Stimulated activated CD8-positive, alpha-beta memory T cell treated with anti-CD3 and anti-CD28 coated beads, Interleukin-4, amount 100 ng/mL, for 24 hours (primary cell): Measurements from ENCODE around the gene SPATA7.

Experiments
- DNase-seq: peaks from one replicate; pipeline ENCODE4 v3.0.0-alpha.2; 2020; ENCODE audit warnings: low read depth

SPATA7 gene

DNA sequence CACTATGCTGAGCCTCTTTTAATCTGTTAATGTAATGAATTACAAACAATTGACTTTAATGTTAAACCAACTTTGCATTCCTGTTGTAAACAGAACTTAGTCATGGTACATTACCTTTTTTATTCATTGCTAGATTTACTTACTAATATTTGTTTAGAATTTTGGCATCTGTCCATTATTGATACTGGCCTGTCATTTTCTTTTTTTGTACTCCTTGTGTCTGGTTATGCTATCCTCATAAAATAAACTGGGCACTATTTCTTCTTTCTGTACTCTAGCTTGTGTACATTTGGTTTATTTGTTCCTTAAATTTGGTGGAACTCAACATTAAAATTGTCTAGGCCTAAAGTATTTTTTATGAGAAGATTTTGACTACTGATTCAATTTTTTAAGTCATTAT, 32.1 kb downstream of the SPATA7 start:
- no peak for DNase-seq

- no peak for DNase-seq
Measured at GRCh38 chr14:88420187-88420586, 34.7 kb downstream of the SPATA7 start.

- DNase-seq = no peak
Measured at GRCh38 chr14:88421286-88421685, 35.8 kb downstream of the SPATA7 start.

DNA sequence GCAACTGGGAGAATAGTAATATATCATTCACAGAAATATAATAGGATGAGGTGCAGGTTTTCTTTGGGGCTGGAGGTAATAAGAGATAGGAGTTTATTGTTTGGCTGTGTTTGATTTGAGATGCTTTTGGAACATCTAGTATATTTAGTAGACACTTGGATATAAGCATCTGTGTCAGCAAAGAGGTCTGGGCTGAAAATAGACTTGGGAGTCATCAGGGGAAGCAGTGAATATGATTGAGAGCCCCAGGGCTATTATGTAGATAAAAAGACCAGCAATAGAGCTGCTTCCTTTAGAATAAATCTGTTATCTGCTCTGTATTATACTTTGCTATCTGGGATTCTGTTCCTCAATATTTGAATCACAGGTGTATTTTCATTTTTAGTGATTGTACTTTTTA, 36.6 kb downstream of the SPATA7 start:
- no peak for DNase-seq

- DNase-seq = no peak
Measured at GRCh38 chr14:88422919-88423650, 37.6 kb downstream of the SPATA7 start.

GRCh38 chr14:88424573-88424972, 39.1 kb downstream of the SPATA7 start:
- no peak for DNase-seq

- no peak for DNase-seq
Measured at GRCh38 chr14:88426271-88426670, 40.8 kb downstream of the SPATA7 start.

- DNase-seq = no peak
Measured at GRCh38 chr14:88430976-88431375, 45.5 kb downstream of the SPATA7 start.

DNA sequence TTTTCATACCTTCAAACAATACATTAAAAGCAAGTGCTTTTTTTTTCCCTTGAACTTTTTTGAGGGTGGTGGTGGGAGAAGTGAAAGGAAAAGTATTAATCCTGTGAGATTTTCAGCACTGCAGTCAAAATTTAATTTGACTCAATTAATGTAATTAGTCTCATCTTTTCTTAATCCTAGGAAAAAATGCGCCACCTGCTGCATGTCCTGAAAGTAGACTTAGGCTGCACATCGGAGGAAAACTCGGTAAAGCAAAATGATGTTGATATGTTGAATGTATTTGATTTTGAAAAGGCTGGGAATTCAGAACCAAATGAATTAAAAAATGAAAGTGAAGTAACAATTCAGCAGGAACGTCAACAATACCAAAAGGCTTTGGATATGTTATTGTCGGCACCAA, 52.2 kb downstream of the SPATA7 start:
- DNase-seq = no peak

- no peak for DNase-seq
Measured at GRCh38 chr14:88439088-88439487, 53.6 kb downstream of the SPATA7 start.

GRCh38 chr14:88452231-88452630, 66.8 kb downstream of the SPATA7 start:
- DNase-seq = no peak

GRCh38 chr14:88454886-88455285, 69.4 kb downstream of the SPATA7 start:
- DNase-seq = no peak

GRCh38 chr14:88463318-88463717, 77.9 kb downstream of the SPATA7 start:
- DNase-seq = no peak

DNA sequence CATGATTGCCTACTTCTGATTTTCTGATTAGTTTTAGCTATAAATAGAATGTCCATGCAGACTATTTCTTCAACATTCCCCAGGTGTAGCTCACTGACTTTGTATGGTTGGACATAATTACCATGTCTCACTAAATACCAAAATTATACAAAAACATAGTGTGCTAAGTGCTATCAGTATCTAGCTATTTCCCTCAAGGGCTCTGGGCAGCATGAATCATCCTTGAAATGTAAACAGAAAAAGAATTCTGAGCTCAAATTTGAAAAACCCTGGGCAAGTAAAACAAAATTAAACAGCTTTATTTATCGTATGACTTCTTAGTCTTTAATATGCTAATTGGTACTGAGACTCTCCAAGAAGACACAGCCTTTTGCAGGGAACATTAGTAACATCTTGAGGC, 82.9 kb downstream of the SPATA7 start:
- no peak for DNase-seq

GRCh38 chr14:88470542-88471440, 85.3 kb downstream of the SPATA7 start:
- no peak for DNase-seq

DNA sequence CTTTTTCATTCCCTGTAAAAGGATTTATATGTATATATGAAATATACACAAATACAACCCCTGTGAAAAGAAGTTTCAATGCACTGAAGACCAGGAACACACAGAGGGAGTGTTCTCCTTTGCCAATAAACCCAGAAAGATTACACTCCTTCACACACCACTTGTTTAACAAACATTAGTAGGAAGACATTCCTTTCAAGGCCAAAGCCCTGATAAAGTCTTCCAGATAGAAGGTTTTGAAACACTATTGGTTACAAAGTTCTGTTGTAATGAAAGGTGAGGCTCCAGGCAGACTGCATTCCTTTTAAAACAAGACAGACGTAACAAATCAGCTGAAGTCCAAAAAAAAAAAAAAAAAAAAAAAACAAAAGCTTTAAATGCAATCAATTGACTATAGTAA, 88.3 kb downstream of the SPATA7 start:
- DNase-seq = no peak

- DNase-seq = no peak
Measured at GRCh38 chr14:88476214-88476774, 90.8 kb downstream of the SPATA7 start.

DNA sequence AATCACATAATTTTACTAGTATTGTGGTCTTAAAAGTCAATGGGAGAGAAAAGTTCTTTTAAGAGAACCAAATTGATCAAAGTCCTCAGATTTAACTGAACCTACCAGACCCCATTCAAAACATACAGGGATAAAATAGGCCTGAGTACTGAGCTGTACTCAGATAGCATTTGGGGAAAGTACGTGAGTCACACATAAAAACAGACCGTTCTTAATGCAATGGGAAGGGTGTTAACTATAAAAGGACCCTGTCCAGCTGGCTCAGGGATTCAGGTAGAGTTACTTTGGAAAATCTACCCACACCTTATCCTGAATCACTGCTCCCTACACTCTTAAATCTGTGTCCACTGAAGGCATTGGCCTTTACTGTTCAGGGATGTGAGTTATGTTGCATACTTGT, 91.4 kb downstream of the SPATA7 start:
- DNase-seq = no peak

DNA sequence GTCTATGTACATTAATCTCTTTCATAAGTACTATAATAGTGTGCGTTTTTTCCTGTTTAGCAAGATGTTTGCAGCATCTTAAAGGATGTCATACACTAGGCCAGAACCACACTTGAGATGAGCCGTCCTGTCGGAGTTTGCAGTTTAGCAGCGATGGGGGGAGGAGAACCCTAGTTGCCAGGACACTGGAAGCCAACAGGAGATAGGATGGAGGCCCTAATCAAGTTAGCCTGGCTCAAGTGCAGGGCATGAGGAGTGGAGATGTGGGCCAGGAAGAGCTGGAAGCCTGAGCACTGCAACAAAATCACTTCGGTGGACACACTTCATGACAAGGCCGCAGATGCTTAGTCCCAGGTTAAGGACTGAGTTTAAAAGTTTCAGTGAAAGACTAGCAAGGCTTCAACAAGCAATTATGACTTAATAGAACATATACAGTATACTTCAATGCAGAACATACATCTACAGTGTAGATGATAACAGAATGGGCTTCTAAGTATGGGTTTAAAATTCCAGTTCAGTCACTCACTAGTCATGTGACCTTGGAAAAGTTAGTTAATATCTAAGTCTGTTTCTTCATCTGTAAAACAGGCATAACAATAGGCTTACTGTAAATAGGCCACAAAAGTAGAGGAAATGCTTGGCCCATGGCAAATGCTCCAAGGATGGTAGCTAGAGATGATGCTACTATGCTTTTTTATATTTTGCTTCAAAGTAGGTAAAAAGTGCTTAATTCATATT, 92.2 kb downstream of the SPATA7 start:
- no peak for DNase-seq

DNA sequence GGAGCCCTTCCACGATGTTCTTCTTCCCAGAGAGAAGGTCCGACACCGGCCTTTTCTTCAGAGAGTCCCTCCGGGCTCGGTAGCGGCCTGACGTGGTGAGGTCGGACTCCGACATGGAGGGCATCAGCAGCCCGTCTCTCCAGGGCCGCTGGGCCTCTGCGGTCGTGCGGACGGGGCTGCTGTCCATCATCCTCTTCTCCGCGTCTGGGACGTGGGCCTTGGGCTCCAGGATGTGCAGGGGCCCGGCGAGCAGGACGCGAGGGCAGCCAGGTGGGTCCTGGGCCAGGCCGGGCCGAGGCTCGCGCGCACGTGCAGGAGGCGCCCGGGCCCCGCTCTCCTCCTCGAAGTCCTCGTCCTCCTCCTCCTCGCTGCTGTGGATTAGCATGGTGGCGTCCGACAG, 93.5 kb downstream of the SPATA7 start:
- no peak for DNase-seq

DNA sequence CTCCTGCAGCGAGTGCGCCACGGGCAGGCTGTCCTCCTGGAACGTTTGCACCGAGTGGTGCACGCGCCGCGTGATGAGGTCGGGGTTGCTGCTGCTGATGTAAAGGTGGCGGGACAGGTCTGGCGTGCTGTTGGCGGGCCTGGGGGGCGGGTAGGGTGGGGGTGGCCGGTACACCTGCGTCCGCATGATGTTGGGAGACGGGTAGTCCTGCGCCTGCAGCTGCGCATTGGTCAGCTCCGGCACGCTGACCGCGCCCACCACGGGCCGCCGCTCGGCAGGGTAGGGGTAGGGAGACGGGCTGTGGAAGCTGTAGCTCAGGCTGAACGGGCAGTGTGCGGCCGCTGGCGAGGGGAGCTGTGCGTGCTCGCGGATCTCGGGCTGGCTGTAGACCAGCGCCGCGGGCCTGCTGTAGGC, 94.1 kb downstream of the SPATA7 start:
- DNase-seq = no peak

DNA sequence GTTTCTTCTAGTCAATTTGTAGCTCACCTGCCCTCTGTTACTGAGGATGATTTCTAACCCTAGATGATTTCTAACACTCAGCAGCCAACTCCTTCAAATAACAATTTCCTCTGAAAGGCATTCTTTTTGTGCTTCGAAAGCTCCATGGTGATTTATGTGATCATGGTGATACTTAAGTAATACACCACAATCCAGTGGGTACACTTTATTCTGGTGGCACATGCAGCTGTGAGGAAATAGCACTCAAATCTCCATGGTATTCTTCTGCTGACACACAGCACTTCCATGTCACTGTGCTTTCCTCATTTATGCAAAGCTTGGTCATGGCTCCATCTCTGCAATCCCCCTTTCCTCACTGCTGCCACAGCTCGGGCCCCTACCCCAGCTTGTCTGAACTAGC, 95.6 kb downstream of the SPATA7 start:
- DNase-seq = no peak
